Upper lobe of left lung (tissue), 4 donors: ENCODE results near the gene DMAP1.

Experiments
- CTCF ChIP-seq, 6 experiments: fragments of 450-650 bp in 4 of 6; fragments of 200-600 bp in 2 of 6; sonication (generic) in 2 of 6; IDR thresholded peaks; one replicate each; pipeline ENCODE4 v1.5.1; 2016 to 2019; ENCODE audit warnings: antibody characterized with exemption in 6 of 6
- EP300 ChIP-seq, 4 donors: sonication (generic); formaldehyde crosslinking; IDR thresholded peaks; one replicate each; pipeline ENCODE4 v1.5.1; 2017; ENCODE audit warnings: antibody characterized with exemption in 4 of 4, control low read depth in 2 of 4
- POLR2A ChIP-seq, 4 donors: fragments of 450-650 bp; IDR thresholded peaks; one replicate each; pipeline ENCODE4 v1.5.1; 2016 to 2017; ENCODE audit warnings: antibody characterized with exemption in 4 of 4, mild to moderate bottlenecking in 2 of 4
- POLR2AphosphoS5 ChIP-seq, 2 donors: sonication (generic); formaldehyde crosslinking; IDR thresholded peaks; one replicate each; pipeline ENCODE4 v1.5.1; 2017; ENCODE audit warnings: antibody characterized with exemption in 2 of 2

DNA sequence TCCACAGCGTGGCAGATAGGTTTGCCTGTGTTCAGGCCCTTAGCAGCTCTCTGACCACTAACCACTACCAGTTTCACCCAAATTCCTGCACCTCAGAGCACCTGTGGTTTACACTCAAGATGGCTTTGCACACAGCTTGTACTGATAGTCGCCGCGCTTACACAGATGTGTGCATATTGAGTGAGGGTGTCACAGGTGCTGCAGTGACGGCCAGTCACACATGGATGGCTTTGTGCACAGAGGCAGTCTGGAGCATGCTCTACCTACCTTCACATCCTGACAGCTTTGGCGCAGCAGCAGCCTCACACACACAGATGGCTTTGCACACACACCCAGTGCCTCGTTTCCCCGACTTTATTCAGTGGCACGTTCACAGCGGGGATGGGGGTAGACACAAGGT lies 7.5 kb downstream of the DMAP1 start:
- TF ChIP-seq CTCF (IDR thresholded peaks at IDR 0.05) (no peak), POLR2A (IDR thresholded peaks at IDR 0.05) (no peak), EP300 (IDR thresholded peaks at IDR 0.05) (no peak), POLR2AphosphoS5 (IDR thresholded peaks at IDR 0.05) (no peak)
